ENCODE results near the gene OPHN1.

- TF ChIP-seq CTCF (conservative IDR thresholded peaks at IDR 0.05; ENCODE audit: low read depth in 2 of 2): no peak
- TF ChIP-seq EZH2 (IDR thresholded peaks at IDR 0.05; ENCODE audit: low read depth, unreplicated experiment): no peak
- no peak for TF ChIP-seq POLR2AphosphoS5 (IDR thresholded peaks at IDR 0.05; ENCODE audit: low read depth)
- TF ChIP-seq REST (IDR thresholded peaks at IDR 0.05; ENCODE audit: unreplicated experiment): no peak
- no peak for TF ChIP-seq ETS1 (IDR thresholded peaks at IDR 0.05)
- TF ChIP-seq ZNF331 (CRISPR knock-in tag; IDR thresholded peaks at IDR 0.05; ENCODE audit: low read depth): no peak
- no peak for TF ChIP-seq STAT1 (IDR thresholded peaks at IDR 0.05; ENCODE audit: unreplicated experiment)
- TF ChIP-seq NANOG (IDR thresholded peaks at IDR 0.05; ENCODE audit: borderline replicate concordance): no peak
- TF ChIP-seq CREB1 (CRISPR knock-in tag; IDR thresholded peaks at IDR 0.05; ENCODE audit: low read depth): no peak
- TF ChIP-seq JUNB (IDR thresholded peaks at IDR 0.05; ENCODE audit: unreplicated experiment): no peak
- TF ChIP-seq EZH2phosphoT487 (IDR thresholded peaks at IDR 0.05; ENCODE audit: unreplicated experiment): no peak
- no peak for TF ChIP-seq ZNF114 (CRISPR knock-in tag; IDR thresholded peaks at IDR 0.05)
- TF ChIP-seq ZNF462 (CRISPR knock-in tag; IDR thresholded peaks at IDR 0.05): no peak
These were observed 242.5 kb downstream of the OPHN1 start for GRCh38 chrX:68190799-68191198.
